Ramos (cell line): ENCODE results near the gene HSD17B12.
"Not testable (repeated sequence)": the region's sequence is repeated elsewhere in the genome, so short reads cannot be mapped to it uniquely, and the experiment has no call there.

Experiments used
- in situ Hi-C: fragments of 300-500 bp; cut with MboI; formaldehyde crosslinking; loops from one replicate; pipeline ENCODE4 v1.14.3; 2022; ENCODE audit warnings: low sequenced_read_pairs; ENCODE audit not compliant: unreplicated experiment

The HSD17B12 gene

GRCh38 chr11:43736502-43737200 lies 56.1 kb downstream of the HSD17B12 start:
- in situ Hi-C loops = no loop called here

GRCh38 chr11:43737201-43737590 lies 56.7 kb downstream of the HSD17B12 start:
- in situ Hi-C loops = no loop called here

GRCh38 chr11:43738600-43739409 lies 58.3 kb downstream of the HSD17B12 start:
- in situ Hi-C loops = no loop called here

GRCh38 chr11:43746670-43747069 lies 66.1 kb downstream of the HSD17B12 start:
- in situ Hi-C loops = no loop called here

- in situ Hi-C loops = no loop called here
Observed at GRCh38 chr11:43747130-43747802, 66.7 kb downstream of the HSD17B12 start.

GRCh38 chr11:43748095-43748494 lies 67.6 kb downstream of the HSD17B12 start:
- in situ Hi-C loops = no loop called here

- in situ Hi-C loops = no loop called here
Observed at GRCh38 chr11:43751726-43752125, 71.2 kb downstream of the HSD17B12 start.

GRCh38 chr11:43756575-43756974 lies 76.0 kb downstream of the HSD17B12 start:
- in situ Hi-C loops = no loop called here

GRCh38 chr11:43758927-43759326 lies 78.4 kb downstream of the HSD17B12 start:
- in situ Hi-C loops = no loop called here

GRCh38 chr11:43760902-43761301 lies 80.4 kb downstream of the HSD17B12 start:
- in situ Hi-C loops = no loop called here

- in situ Hi-C loops = no loop called here
Observed at GRCh38 chr11:43765194-43765593, 84.7 kb downstream of the HSD17B12 start.

GRCh38 chr11:43768654-43769053 lies 88.1 kb downstream of the HSD17B12 start:
- in situ Hi-C loops = not testable (repeated sequence)

GRCh38 chr11:43770173-43770572 lies 89.6 kb downstream of the HSD17B12 start:
- in situ Hi-C loops = no loop called here

- in situ Hi-C loops = no loop called here
Observed at GRCh38 chr11:43772733-43773132, 92.2 kb downstream of the HSD17B12 start.

GRCh38 chr11:43774786-43775185 lies 94.2 kb downstream of the HSD17B12 start:
- in situ Hi-C loops = no loop called here

- in situ Hi-C loops = no loop called here
Observed at GRCh38 chr11:43779306-43779705, 98.8 kb downstream of the HSD17B12 start.

GRCh38 chr11:43784301-43784700 lies 103.8 kb downstream of the HSD17B12 start:
- in situ Hi-C loops = no loop called here

GRCh38 chr11:43784866-43785265 lies 104.3 kb downstream of the HSD17B12 start:
- in situ Hi-C loops = no loop called here

GRCh38 chr11:43785318-43785717 lies 104.8 kb downstream of the HSD17B12 start:
- in situ Hi-C loops = no loop called here

- in situ Hi-C loops = no loop called here
Observed at GRCh38 chr11:43786016-43786415, 105.5 kb downstream of the HSD17B12 start.

- in situ Hi-C loops = no loop called here
Observed at GRCh38 chr11:43787824-43788223, 107.3 kb downstream of the HSD17B12 start.
